Glutamatergic neuron (in vitro differentiated cells): ENCODE results near the gene SUN1. TPM values are rescaled to one million over a fixed set of nuclear protein-coding genes. Genes with fewer than 3 reads are reported as not detected.

Experiments
- DNase-seq: peaks from one replicate; pipeline ENCODE4 v3.0.0; 2022
- H3K27ac Mint-ChIP-seq: one replicate; pipeline ENCODE4 v1.8.0; 2020; ENCODE audit warnings: mild to moderate bottlenecking, mixed read lengths, inconsistent platforms; ENCODE audit not compliant: unreplicated experiment
- H3K27me3 Mint-ChIP-seq: one replicate; pipeline ENCODE4 v1.8.0; 2020; ENCODE audit warnings: mild to moderate bottlenecking, moderate library complexity, mixed read lengths, inconsistent platforms; ENCODE audit not compliant: unreplicated experiment
- H3K36me3 Mint-ChIP-seq: one replicate; pipeline ENCODE4 v1.8.0; 2020; ENCODE audit warnings: mild to moderate bottlenecking, mixed read lengths, inconsistent platforms; ENCODE audit not compliant: unreplicated experiment
- H3K4me1 Mint-ChIP-seq: one replicate; pipeline ENCODE4 v1.8.0; 2020; ENCODE audit warnings: mild to moderate bottlenecking, low read depth, mixed read lengths, inconsistent platforms; ENCODE audit not compliant: unreplicated experiment
- H3K4me3 Mint-ChIP-seq: one replicate; pipeline ENCODE4 v1.8.0; 2020; ENCODE audit warnings: mild to moderate bottlenecking, mixed read lengths, inconsistent platforms; ENCODE audit not compliant: unreplicated experiment
- H3K9me3 Mint-ChIP-seq: one replicate; pipeline ENCODE4 v1.8.0; 2020; ENCODE audit warnings: mild to moderate bottlenecking, moderate library complexity, mixed read lengths, inconsistent platforms; ENCODE audit not compliant: unreplicated experiment
- total RNA-seq: library from RNA; stranded (reverse); fragmentation: NEBNext Ultra II Directional; extraction: Animal tissue kit (Norgen Biotek cat#: 25700); gene quantifications from one replicate; pipeline ENCODE4 v1.2.1, GENCODE V29; 2021; ENCODE audit not compliant: unreplicated experiment
- TF ChIP-seq, protein P1 (sequence below): fragments of 200-600 bp; sonication (generic); IDR thresholded peaks from one replicate; pipeline ENCODE4 v1.5.0; 2021; ENCODE audit not compliant: partially characterized antibody, unreplicated experiment

Gene SUN1
- total RNA-seq, 1 donor from 2014 or later = 879 TPM

DNA sequence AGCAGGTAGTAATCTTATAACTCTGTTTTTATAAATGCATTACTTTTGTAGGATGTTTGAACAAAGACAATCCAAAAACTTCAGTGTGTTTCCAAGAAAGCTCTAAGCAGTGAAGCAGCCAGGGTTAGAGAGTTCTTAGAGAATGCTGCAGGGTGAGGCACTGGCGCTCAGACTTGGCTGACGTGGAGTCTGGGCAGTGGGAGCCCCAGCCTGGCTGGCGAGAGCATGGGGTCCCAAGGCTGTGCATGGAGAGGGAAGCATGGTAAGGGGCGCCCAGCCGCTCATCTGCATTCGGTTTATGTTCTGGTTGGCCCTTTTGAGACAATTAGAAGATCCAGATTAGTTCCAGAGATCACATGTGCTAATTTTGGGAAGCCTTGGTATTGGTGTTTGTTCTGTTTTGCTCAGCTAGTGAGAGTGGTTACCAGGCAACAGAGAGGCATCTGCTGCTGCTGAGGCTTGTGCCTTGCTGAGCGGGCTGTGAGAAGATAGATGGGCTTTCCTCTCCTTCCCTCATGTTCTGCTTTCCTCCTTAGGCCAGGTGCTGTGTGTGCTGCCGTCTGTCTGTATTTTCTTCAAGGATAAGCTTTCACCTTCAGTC is 10.3 kb downstream of the SUN1 start:
- Mint-ChIP-seq H3K9me3 (peaks cover 7% of the 10 kb centered on the region), H3K27ac (peak overlapping the region; percentile 83), H3K4me3 (peak overlapping the region; percentile 58), H3K4me1 (peaks cover 30% of the 10 kb centered on the region), H3K27me3 (peaks cover 17% of the 10 kb centered on the region), H3K36me3 (peaks cover 5% of the 10 kb centered on the region)
- no peak for DNase-seq
- TF ChIP-seq, protein P1, sequence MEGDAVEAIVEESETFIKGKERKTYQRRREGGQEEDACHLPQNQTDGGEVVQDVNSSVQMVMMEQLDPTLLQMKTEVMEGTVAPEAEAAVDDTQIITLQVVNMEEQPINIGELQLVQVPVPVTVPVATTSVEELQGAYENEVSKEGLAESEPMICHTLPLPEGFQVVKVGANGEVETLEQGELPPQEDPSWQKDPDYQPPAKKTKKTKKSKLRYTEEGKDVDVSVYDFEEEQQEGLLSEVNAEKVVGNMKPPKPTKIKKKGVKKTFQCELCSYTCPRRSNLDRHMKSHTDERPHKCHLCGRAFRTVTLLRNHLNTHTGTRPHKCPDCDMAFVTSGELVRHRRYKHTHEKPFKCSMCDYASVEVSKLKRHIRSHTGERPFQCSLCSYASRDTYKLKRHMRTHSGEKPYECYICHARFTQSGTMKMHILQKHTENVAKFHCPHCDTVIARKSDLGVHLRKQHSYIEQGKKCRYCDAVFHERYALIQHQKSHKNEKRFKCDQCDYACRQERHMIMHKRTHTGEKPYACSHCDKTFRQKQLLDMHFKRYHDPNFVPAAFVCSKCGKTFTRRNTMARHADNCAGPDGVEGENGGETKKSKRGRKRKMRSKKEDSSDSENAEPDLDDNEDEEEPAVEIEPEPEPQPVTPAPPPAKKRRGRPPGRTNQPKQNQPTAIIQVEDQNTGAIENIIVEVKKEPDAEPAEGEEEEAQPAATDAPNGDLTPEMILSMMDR = no peak

DNA sequence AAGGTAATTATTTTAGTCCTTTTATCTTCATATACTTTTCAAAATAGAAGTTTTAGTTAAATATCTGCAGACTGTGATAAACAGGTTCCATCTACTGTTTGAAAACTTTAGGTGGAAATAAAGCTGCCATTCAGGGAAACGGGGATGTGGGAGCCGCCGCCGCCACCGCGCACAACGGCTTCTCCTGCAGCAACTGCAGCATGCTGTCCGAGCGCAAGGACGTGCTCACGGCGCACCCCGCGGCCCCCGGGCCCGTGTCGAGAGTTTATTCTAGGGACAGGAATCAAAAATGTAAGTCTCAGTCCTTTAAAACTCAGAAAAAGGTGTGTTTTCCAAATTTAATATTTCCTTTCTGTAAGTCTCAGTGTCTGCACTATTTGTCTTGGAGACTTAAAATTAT is 11.0 kb downstream of the SUN1 start:
- peaks cover 9% of the 10 kb centered on the region for H3K9me3 Mint-ChIP-seq

DNA sequence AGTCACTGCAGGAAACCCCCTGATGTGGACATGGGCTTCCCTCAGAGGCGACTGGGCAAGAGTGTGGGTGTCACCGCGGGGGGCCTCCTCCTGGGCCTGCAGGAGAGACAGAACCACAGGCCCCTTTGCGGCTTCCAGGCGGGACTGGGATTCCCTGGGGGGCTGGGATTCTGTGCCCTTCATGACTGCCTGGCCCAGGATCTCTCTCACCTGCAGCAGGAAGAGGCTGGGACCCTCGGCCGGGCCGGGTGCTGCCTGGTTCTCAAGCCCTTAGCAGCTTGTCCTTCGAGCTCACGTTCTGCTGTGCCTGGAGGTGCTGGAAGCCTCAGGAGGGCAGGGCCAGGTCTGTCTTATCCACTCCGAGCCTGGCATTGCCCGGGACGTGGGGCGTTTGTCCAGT is 11.8 kb downstream of the SUN1 start:
- H3K4me1 Mint-ChIP-seq = peaks cover 20% of the 10 kb centered on the region
- H3K4me3 Mint-ChIP-seq = no peak overlapping the region
- H3K27ac Mint-ChIP-seq = peak overlapping the region; percentile 17
- H3K36me3 Mint-ChIP-seq = peaks cover 9% of the 10 kb centered on the region
- peaks cover 14% of the 10 kb centered on the region for H3K9me3 Mint-ChIP-seq
- peaks cover 17% of the 10 kb centered on the region for H3K27me3 Mint-ChIP-seq
- no peak for DNase-seq
- TF ChIP-seq, protein P1 = no peak

More for the DNA sequence above, 11.0 kb downstream of the SUN1 start:
- peak overlapping the region; percentile 83 for H3K27ac Mint-ChIP-seq
- DNase-seq = no peak
- H3K4me3 Mint-ChIP-seq = no peak overlapping the region
- peaks cover 7% of the 10 kb centered on the region for H3K36me3 Mint-ChIP-seq
- TF ChIP-seq, protein P1 = no peak
- peaks cover 26% of the 10 kb centered on the region for H3K4me1 Mint-ChIP-seq
- H3K27me3 Mint-ChIP-seq = peaks cover 17% of the 10 kb centered on the region

DNA sequence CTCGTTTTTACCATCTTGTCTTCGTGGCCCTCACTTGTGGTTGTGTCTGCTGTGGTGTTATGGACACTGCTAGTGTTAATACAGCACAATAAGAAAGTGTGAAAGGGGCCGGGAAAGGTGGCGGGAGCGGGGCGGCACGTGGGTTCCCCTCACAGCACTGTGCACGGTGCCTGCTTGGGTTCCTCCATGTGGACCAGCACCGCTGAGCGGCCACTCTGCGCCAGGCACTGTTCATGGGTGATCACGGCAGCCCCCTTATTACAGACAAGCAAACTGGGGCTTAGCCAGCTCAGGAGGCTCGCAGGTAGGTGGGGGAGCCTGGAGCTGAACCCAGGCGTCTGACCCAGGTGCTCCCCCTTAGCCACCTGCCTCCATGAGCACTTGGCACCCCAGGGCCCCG is 12.2 kb downstream of the SUN1 start:
- no peak for DNase-seq
- Mint-ChIP-seq H3K27ac (no peak overlapping the region), H3K27me3 (peaks cover 16% of the 10 kb centered on the region), H3K36me3 (peaks cover 12% of the 10 kb centered on the region), H3K4me3 (no peak overlapping the region), H3K9me3 (peaks cover 17% of the 10 kb centered on the region), H3K4me1 (peaks cover 21% of the 10 kb centered on the region)
- TF ChIP-seq, protein P1 = no peak

DNA sequence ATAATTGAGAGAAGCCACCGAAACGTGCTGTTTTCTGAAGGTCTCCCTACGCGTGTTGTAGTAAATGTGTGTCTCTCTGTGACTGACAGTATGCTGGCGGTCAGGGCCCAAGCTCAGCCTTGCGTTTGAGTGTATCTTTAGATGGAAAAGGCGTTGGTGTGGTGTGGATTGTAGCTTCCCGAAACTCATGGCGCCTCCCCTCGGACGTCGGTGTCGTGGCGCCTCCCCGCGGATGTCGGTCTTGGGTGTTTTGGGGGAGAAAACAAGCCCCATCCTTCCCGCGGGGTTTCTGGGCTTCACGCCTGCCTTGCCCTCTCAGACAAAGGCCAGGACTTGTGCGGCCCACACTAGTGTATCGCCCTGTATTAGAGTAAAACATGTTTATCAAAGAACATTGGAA is 12.8 kb downstream of the SUN1 start:
- TF ChIP-seq, protein P1 = no peak
- H3K27me3 Mint-ChIP-seq = peaks cover 16% of the 10 kb centered on the region
- H3K9me3 Mint-ChIP-seq = peaks cover 17% of the 10 kb centered on the region
- peak overlapping the region; percentile 54 for H3K27ac Mint-ChIP-seq
- no peak for DNase-seq
- peaks cover 23% of the 10 kb centered on the region for H3K4me1 Mint-ChIP-seq
- peaks cover 18% of the 10 kb centered on the region for H3K36me3 Mint-ChIP-seq
- H3K4me3 Mint-ChIP-seq = no peak overlapping the region
